Gastroesophageal sphincter (tissue), 4 donors: ENCODE data around the gene MAL. TPM values are rescaled to one million over a fixed set of nuclear protein-coding genes. Genes with fewer than 3 reads are reported as not detected.

Experiments used
- ATAC-seq: fragments of 150-250 bp; one replicate; pipeline ENCODE4 v1.9.1; 2016; ENCODE audit warnings: mild to moderate bottlenecking, moderate library complexity
- H3K27ac ChIP-seq, 4 donors: fragments of 200-600 bp; sonication (generic) in 3 of 4; 1 replicate in 3 of 4; 2 replicates in 1 of 4; pipeline ENCODE4 v1.5.1; 2016 to 2019
- H3K27me3 ChIP-seq: fragments of 200-600 bp; sonication (generic); one replicate; pipeline ENCODE4 v1.5.1; 2019
- H3K36me3 ChIP-seq, 2 donors: fragments of 200-600 bp; sonication (generic); one replicate each; pipeline ENCODE4 v1.5.1; 2019; ENCODE audit warnings: control low read depth in 1 of 2
- H3K4me1 ChIP-seq, 3 donors: fragments of 200-600 bp; sonication (generic); 1 replicate in 2 of 3; 2 replicates in 1 of 3; pipeline ENCODE4 v1.5.1; 2016 to 2019; ENCODE audit warnings: control low read depth in 2 of 3
- H3K4me3 ChIP-seq, 2 donors: fragments of 200-600 bp; sonication (generic); one replicate each; pipeline ENCODE4 v1.5.1; 2019; ENCODE audit warnings: mild to moderate bottlenecking in 1 of 2, moderate library complexity in 1 of 2
- H3K9me3 ChIP-seq, 3 donors: fragments of 200-600 bp; sonication (generic); one replicate each; pipeline ENCODE4 v1.5.1; 2017 to 2019; ENCODE audit warnings: control low read depth in 2 of 3
- EP300 ChIP-seq: sonication (generic); formaldehyde crosslinking; IDR thresholded peaks from one replicate; pipeline ENCODE4 v1.6.1; 2017; ENCODE audit warnings: antibody characterized with exemption, mild to moderate bottlenecking
- POLR2A ChIP-seq, 2 donors: fragments of 450-650 bp; IDR thresholded peaks; one replicate each; pipeline ENCODE4 v1.6.1; 2017; ENCODE audit warnings: antibody characterized with exemption in 2 of 2, mild to moderate bottlenecking in 2 of 2, moderate library complexity in 1 of 2
- POLR2AphosphoS5 ChIP-seq: sonication (generic); formaldehyde crosslinking; IDR thresholded peaks from one replicate; pipeline ENCODE4 v1.6.1; 2017; ENCODE audit warnings: antibody characterized with exemption
- WGBS, 2 donors: methylation state at CpG; one replicate each; pipeline ENCODE4 v1.1.5; 2018; ENCODE audit warnings: low coverage in 1 of 2; 5-methylcytosine and 5-hydroxymethylcytosine counted together
- total RNA-seq, 4 donors: library from RNA; depleted of rRNA; stranded (reverse); fragments of >200 nt; gene quantifications; one replicate each; pipeline ENCODE4 v1.1.0, GENCODE V29; 2016
- TF ChIP-seq, protein P1 (sequence below), 4 experiments: fragments of 200-600 bp in 2 of 4; fragments of 450-650 bp in 2 of 4; sonication (generic) in 1 of 4; IDR thresholded peaks; one replicate each; pipeline ENCODE4 v1.5.1; 2017 to 2019; ENCODE audit warnings: antibody characterized with exemption in 4 of 4, mild to moderate bottlenecking in 2 of 4, moderate library complexity in 2 of 4

MAL gene
- total RNA-seq, 4 donors from 2014 or later: 21.3 to 39.8 (median 32.0) TPM

GRCh38 chr2:95059656-95060370, 34.3 kb downstream of the MAL start:
- peak overlapping the region in 1 of 4 donors; percentile 66 for H3K27ac ChIP-seq
- TF ChIP-seq, protein P1, sequence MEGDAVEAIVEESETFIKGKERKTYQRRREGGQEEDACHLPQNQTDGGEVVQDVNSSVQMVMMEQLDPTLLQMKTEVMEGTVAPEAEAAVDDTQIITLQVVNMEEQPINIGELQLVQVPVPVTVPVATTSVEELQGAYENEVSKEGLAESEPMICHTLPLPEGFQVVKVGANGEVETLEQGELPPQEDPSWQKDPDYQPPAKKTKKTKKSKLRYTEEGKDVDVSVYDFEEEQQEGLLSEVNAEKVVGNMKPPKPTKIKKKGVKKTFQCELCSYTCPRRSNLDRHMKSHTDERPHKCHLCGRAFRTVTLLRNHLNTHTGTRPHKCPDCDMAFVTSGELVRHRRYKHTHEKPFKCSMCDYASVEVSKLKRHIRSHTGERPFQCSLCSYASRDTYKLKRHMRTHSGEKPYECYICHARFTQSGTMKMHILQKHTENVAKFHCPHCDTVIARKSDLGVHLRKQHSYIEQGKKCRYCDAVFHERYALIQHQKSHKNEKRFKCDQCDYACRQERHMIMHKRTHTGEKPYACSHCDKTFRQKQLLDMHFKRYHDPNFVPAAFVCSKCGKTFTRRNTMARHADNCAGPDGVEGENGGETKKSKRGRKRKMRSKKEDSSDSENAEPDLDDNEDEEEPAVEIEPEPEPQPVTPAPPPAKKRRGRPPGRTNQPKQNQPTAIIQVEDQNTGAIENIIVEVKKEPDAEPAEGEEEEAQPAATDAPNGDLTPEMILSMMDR (IDR thresholded peaks at IDR 0.05): no peak
- TF ChIP-seq POLR2A (IDR thresholded peaks at IDR 0.05) (no peak), EP300 (no peak), POLR2AphosphoS5 (no peak)
- no CpG with 5 or more reads among the region's 12 CpGs for WGBS, 2 donors
- no peak for ATAC-seq
- no peaks in the 10 kb centered on the region for H3K36me3 ChIP-seq
- no peaks in the 10 kb centered on the region for H3K9me3 ChIP-seq
- no peak overlapping the region for H3K4me3 ChIP-seq
- H3K27me3 ChIP-seq: peaks cover 43% of the 10 kb centered on the region
- no peaks in the 10 kb centered on the region for H3K4me1 ChIP-seq

DNA sequence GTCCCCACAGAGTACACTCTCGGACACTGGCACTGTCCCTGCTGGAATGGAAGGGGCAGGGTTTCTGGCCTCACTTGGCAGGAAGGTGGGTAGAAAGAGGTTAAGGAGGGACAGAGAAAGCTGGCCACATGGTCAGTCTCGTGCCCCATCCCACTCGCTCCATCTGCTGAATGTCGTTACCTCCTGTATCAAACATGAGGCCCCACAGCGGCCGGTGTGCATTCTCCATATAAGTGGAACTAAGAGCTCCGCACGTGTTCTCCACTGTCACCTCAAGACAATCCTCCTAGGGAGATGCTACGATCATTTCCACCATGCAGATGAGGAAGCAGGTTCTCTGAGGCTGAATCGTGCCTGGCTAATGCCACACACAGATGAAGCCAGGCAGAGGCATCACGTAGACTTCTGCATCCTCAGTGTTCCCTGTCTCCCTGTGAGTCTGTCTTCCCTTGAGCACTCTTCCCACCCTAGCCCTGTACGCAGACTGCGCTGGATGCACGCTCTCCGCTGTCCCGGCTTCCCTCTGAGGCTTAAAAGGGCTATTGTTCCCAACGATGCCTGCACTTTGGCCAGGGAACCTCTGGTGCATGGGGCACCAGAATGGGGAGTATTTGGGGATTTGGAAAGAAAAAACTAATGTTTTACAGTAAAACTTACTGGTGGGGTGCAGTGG, 35.1 kb downstream of the MAL start:
- WGBS, 2 donors: 80 to 90% methylated on average over 2 to 13 of the region's 17 CpGs

GRCh38 chr2:95061119-95061512, 35.6 kb downstream of the MAL start:
- Histone ChIP-seq H3K9me3 (no peaks in the 10 kb centered on the region), H3K4me1 (no peaks in the 10 kb centered on the region), H3K4me3 (no peak overlapping the region), H3K27ac (no peak overlapping the region), H3K36me3 (no peaks in the 10 kb centered on the region), H3K27me3 (peaks cover 36% of the 10 kb centered on the region)
- 100% methylated on average over 1 of the region's 1 CpG; no CpG with 5 or more reads in 1 of the 2 donors for WGBS, 2 donors
- ATAC-seq: no peak
- TF ChIP-seq POLR2AphosphoS5: no peak
- TF ChIP-seq, protein P1 (IDR thresholded peaks at IDR 0.05): no peak
- TF ChIP-seq POLR2A (IDR thresholded peaks at IDR 0.05): no peak
- no peak for TF ChIP-seq EP300

More for the DNA sequence above, 35.1 kb downstream of the MAL start:
- TF ChIP-seq EP300 (no peak), POLR2A (IDR thresholded peaks at IDR 0.05) (no peak), POLR2AphosphoS5 (no peak)
- TF ChIP-seq, protein P1 (IDR thresholded peaks at IDR 0.05): no peak
- no peaks in the 10 kb centered on the region for H3K4me1 ChIP-seq
- ATAC-seq: no peak
- no peaks in the 10 kb centered on the region for H3K9me3 ChIP-seq
- no peak overlapping the region for H3K27ac ChIP-seq
- no peak overlapping the region for H3K4me3 ChIP-seq
- H3K27me3 ChIP-seq: peaks cover 41% of the 10 kb centered on the region
- H3K36me3 ChIP-seq: no peaks in the 10 kb centered on the region

GRCh38 chr2:95061601-95062183, 36.2 kb downstream of the MAL start:
- ATAC-seq: no peak
- H3K4me3 ChIP-seq: no peak overlapping the region
- H3K36me3 ChIP-seq: no peaks in the 10 kb centered on the region
- H3K4me1 ChIP-seq: no peaks in the 10 kb centered on the region
- peaks cover 38% of the 10 kb centered on the region for H3K27me3 ChIP-seq
- no peak overlapping the region for H3K27ac ChIP-seq
- WGBS, 2 donors: 41 to 67% methylated on average over 3 to 4 of the region's 11 CpGs
- no peaks in the 10 kb centered on the region for H3K9me3 ChIP-seq
- no peak for TF ChIP-seq POLR2A (IDR thresholded peaks at IDR 0.05)
- TF ChIP-seq, protein P1 (IDR thresholded peaks at IDR 0.05): no peak
- no peak for TF ChIP-seq EP300
- no peak for TF ChIP-seq POLR2AphosphoS5
